Measurements from ENCODE around the gene TATDN3. TPM values are rescaled to one million over a fixed set of nuclear protein-coding genes. Genes with fewer than 3 reads are reported as not detected.

Gene TATDN3, protein sequence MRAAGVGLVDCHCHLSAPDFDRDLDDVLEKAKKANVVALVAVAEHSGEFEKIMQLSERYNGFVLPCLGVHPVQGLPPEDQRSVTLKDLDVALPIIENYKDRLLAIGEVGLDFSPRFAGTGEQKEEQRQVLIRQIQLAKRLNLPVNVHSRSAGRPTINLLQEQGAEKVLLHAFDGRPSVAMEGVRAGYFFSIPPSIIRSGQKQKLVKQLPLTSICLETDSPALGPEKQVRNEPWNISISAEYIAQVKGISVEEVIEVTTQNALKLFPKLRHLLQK
- total RNA-seq, result 10 to 100 TPM in 2 of 3 donors, 1 to 10 TPM in 1; 9.2 to 28.6 (median 15.5) TPM

DNA sequence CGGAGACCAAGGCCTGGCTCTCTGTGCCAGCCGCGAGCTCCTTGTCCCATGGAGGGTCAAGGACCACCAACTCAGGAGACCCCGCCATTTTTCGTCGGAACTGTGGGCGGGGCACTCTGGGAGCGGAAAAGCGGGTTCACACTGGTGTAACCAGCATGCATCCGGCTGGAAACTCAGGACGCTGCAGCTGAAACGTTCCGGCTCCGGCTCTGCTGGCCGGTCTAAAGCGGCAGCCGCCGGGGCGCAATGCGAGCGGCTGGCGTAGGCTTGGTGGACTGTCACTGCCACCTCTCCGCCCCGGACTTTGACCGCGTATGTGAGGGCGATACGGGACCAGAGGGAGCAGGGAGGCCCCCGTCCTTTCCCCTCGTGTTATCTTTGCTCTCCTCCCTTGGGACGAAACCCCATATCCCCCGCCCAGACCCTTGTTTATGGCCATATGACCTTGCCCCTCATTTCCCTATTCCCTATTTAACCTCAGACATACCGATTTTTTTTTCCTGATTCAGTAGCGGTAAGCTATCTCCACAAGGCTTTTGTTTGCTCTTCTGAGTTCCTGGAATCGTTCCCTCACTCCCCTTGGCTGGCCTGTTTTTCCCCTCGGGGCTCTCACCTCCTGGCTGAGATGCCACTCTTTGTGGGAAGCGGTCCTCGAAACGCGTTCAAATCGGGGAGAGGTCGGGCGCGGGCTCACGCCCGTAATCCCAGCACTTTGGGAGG is at the start of gene TATDN3, which contains the start of gene NSL1:
TATDN3 (plus strand) TSS at position 219 of the 720 bp plus-strand sequence; CDS start at position 247, 28 bp downstream.
NSL1 (minus strand) TSS at position 102 of the 720 bp plus-strand sequence; CDS start at position 88, 14 bp downstream.
- Histone ChIP-seq H3K9me3 (no peaks in the 10 kb centered on the region), H3K4me3 (peak within 1 kb of the TSS; percentile 74 to 96 (median 75)), H3K36me3 (no peaks in the 10 kb centered on the region), H3K27me3 (no peaks in the 10 kb centered on the region), H3K27ac (peak within 1 kb of the TSS; percentile 90 to 97), H3K4me1 (peaks cover 0 to 11% of the 10 kb centered on the region in 2 donors)
- TF ChIP-seq, protein P1, sequence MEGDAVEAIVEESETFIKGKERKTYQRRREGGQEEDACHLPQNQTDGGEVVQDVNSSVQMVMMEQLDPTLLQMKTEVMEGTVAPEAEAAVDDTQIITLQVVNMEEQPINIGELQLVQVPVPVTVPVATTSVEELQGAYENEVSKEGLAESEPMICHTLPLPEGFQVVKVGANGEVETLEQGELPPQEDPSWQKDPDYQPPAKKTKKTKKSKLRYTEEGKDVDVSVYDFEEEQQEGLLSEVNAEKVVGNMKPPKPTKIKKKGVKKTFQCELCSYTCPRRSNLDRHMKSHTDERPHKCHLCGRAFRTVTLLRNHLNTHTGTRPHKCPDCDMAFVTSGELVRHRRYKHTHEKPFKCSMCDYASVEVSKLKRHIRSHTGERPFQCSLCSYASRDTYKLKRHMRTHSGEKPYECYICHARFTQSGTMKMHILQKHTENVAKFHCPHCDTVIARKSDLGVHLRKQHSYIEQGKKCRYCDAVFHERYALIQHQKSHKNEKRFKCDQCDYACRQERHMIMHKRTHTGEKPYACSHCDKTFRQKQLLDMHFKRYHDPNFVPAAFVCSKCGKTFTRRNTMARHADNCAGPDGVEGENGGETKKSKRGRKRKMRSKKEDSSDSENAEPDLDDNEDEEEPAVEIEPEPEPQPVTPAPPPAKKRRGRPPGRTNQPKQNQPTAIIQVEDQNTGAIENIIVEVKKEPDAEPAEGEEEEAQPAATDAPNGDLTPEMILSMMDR (IDR thresholded peaks at IDR 0.05), result no peak
- TF ChIP-seq POLR2A (IDR thresholded peaks at IDR 0.05), result peak; percentile 76
- TF ChIP-seq POLR2AphosphoS5 (IDR thresholded peaks at IDR 0.05), result peak; percentile 86 to 92 (median 91)
- peak; percentile 81 to 89 for DNase-seq (ENCODE audit: low spot score in 2 of 2)
- intact Hi-C loops (cut with DNase I; ENCODE audit: low total_unique reads), result no loop called here

DNA sequence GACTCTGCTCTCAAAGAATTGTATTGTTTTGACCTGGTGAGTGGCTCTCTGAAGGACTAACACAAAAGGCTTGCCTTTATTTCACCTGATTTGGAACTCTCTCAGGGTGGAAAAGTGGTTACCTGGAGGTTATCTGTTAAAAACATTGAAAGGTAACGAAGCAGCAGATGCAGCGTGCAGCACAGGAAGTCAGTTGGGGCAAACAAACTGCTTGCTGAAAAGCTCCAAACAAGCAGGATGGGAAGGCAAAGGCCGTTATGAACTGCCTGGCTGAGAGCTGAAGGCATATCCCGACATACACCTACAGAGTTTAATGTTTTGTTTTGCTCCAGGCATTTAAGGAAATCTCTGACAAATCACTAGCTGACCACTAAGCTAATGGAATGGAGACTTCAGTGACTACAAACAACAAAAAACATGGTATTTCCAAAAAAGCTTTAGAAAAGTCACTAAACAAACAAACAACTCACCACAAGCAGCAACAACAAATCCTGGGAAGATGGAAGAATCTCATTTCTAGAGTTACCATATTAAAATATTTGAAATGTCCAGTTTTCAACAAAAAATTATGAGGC is 47.7 kb upstream of the TATDN3 start:
- no peak for DNase-seq (ENCODE audit: low spot score in 2 of 2)
- Histone ChIP-seq H3K4me3 (no peak overlapping the region), H3K27me3 (no peaks in the 10 kb centered on the region), H3K9me3 (no peaks in the 10 kb centered on the region), H3K27ac (no peak overlapping the region), H3K4me1 (no peaks in the 10 kb centered on the region), H3K36me3 (no peaks in the 10 kb centered on the region)
- TF ChIP-seq, protein P1 (IDR thresholded peaks at IDR 0.05), result no peak
- TF ChIP-seq POLR2AphosphoS5 (IDR thresholded peaks at IDR 0.05), result no peak
- TF ChIP-seq POLR2A (IDR thresholded peaks at IDR 0.05), result no peak
- intact Hi-C loops (cut with DNase I; ENCODE audit: low total_unique reads), result no loop called here

DNA sequence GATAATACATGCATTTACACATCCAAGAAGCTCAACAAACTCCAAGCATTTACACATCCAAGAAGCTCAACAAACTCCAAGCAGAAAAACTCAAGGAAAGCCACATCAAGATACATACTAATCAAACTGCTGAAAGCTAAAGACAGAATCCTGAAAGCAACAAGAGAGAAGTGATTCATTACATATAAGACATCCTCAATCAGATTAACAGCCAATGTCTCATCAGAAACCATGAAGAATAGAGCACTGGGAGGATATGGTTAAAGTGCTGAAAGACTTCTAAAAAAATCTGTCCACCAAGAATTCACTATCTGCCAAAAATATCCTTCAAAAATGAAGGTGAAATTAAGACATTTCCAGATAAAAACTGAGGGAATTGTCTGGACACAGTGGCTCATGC is 46.4 kb upstream of the TATDN3 start:
- Histone ChIP-seq H3K9me3 (no peaks in the 10 kb centered on the region), H3K4me3 (no peak overlapping the region), H3K27me3 (no peaks in the 10 kb centered on the region), H3K4me1 (no peaks in the 10 kb centered on the region), H3K36me3 (no peaks in the 10 kb centered on the region), H3K27ac (no peak overlapping the region)
- intact Hi-C loops (cut with DNase I; ENCODE audit: low total_unique reads), result no loop called here
- DNase-seq (ENCODE audit: low spot score in 2 of 2), result no peak
- TF ChIP-seq POLR2AphosphoS5 (IDR thresholded peaks at IDR 0.05) (no peak), POLR2A (IDR thresholded peaks at IDR 0.05) (no peak)
- TF ChIP-seq, protein P1 (IDR thresholded peaks at IDR 0.05), result no peak

DNA sequence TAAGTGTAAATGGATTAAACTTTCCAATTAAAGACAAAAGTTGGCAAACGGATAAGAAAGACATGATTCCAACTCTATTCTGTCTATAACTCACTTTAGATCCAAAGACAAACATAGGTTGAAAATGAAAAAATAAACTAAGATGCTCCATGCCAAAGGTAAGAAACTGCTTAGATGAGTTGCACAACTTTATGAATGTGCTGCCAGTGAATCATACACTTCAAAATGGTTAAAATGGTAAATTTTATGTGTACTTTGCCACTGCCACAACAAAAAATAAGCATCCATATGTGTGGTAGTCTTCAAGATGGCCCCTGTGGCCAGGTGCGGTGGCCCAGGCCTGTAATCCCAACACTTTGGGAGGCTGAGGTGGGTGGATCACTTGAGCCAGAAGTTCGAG is 45.1 kb upstream of the TATDN3 start:
- Histone ChIP-seq H3K27ac (no peak overlapping the region), H3K27me3 (no peaks in the 10 kb centered on the region), H3K9me3 (no peaks in the 10 kb centered on the region), H3K4me1 (no peaks in the 10 kb centered on the region), H3K36me3 (no peaks in the 10 kb centered on the region), H3K4me3 (no peak overlapping the region)
- no peak for DNase-seq (ENCODE audit: low spot score in 2 of 2)
- intact Hi-C loops (cut with DNase I; ENCODE audit: low total_unique reads), result no loop called here
- TF ChIP-seq, protein P1 (IDR thresholded peaks at IDR 0.05), result no peak
- TF ChIP-seq POLR2A (IDR thresholded peaks at IDR 0.05) (no peak), POLR2AphosphoS5 (IDR thresholded peaks at IDR 0.05) (no peak)

All from breast epithelium (tissue), 4 donors.